ENCODE results near the gene KDM4B. TPM values are rescaled to one million over a fixed set of nuclear protein-coding genes. Genes with fewer than 3 reads are reported as not detected.

Gene KDM4B
- total and polyA plus RNA-seq, 9 of the 15 experiments (the other 6 are each of a cell fraction or from before 2014, with no cell fraction given) = 0.21 to 29.9 (median 7.3) TPM

- TF ChIP-seq ATF6 (CRISPR knock-in tag; IDR thresholded peaks at IDR 0.05) (no peak), STAG1 (CRISPR knock-in tag; IDR thresholded peaks at IDR 0.05; ENCODE audit: borderline replicate concordance) (no peak), NFIX (CRISPR knock-in tag; IDR thresholded peaks at IDR 0.05; ENCODE audit: low read depth) (no peak), DPF2 (IDR thresholded peaks at IDR 0.05) (no peak), RB1 (IDR thresholded peaks at IDR 0.05; ENCODE audit: low read depth) (no peak), NFXL1 (CRISPR knock-in tag; IDR thresholded peaks at IDR 0.05) (no peak), MTA3 (IDR thresholded peaks at IDR 0.05; ENCODE audit: borderline replicate concordance) (no peak), NCOA1 (IDR thresholded peaks at IDR 0.05; ENCODE audit: low read depth) (no peak), HOMEZ (CRISPR knock-in tag; IDR thresholded peaks at IDR 0.05) (no peak)
Observed at GRCh38 chr19:5106971-5107370, 138.1 kb downstream of the KDM4B start (continued).
